Transverse colon (tissue), 3 donors: ENCODE measurements around the gene OPRM1.

Experiments used
- CTCF ChIP-seq, 5 experiments: fragments of 200-600 bp in 3 of 5; fragments of 450-650 bp in 2 of 5; sonication (generic) in 3 of 5; IDR thresholded peaks; 1 replicate in 2 of 5; 2 replicates in 3 of 5; pipeline ENCODE4 v1.5.1; 2016 to 2017; ENCODE audit warnings: antibody characterized with exemption in 5 of 5, inconsistent platforms in 3 of 5, mild to moderate bottlenecking in 2 of 5, moderate library complexity in 1 of 5
- POLR2A ChIP-seq: fragments of 450-650 bp; IDR thresholded peaks from one replicate; pipeline ENCODE4 v1.6.1; 2016; ENCODE audit warnings: antibody characterized with exemption, mild to moderate bottlenecking, moderate library complexity

GRCh38 chr6:153994811-153995210, 44.2 kb upstream of the OPRM1 start:
- TF ChIP-seq POLR2A (no peak), CTCF (IDR thresholded peaks at IDR 0.05) (no peak)
